NCI-H1092 treated with DMSO at 0.1 percent for 48 hours (cell line): Measurements from ENCODE around the gene PTOV1.

Experiments
- DNase-seq: peaks from one replicate; lab custom pipeline; 2025; lab: John Stamatoyannopoulos, UW

Gene PTOV1

DNA sequence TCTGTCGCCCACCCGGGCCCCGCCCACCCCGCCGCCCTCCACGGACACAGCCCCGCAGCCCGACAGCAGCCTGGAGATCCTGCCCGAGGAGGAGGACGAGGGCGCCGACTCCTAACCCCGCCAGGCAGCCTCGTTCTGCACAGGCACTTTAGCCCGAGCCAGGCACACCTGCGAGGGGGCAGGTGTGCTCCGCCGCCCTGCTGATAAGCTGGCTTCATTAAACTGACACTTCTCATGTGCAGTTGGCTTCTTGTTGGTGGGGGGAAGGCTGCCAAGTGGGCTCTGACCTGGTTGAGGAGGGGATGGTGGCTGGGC is 37.5 kb downstream of the PTOV1 start:
- no peak for DNase-seq

DNA sequence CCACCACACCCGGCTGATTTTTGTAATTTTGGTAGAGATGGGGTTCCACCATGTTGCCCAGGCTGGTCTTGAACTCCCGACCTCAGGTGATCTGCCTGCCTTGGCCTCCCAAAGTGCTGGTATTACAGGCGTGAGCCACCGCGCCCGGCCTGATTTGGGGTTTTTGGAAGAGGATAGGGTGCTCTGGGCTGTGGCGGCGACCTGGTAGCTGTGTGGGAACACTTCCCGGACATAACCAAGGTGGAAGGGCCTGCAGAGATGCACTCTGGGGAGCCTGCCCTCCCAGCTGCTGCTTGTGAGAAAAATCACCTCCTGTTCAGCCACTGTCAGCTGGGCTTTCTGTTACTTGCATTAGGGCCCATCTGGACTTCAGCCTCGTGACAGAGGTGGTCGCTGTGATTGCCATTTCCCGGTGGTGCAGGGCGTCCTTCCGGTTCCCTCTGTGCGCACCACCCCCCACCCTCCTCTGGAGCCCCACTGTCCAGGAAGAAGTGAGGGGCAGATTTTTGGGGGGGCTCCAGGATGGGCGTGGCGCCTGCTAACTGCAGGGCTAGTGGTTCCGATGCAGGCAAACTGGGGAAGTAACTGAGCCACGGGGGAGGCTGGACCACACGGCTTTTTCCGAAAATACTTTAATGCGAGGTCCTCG is 38.2 kb downstream of the PTOV1 start:
- no peak for DNase-seq

DNA sequence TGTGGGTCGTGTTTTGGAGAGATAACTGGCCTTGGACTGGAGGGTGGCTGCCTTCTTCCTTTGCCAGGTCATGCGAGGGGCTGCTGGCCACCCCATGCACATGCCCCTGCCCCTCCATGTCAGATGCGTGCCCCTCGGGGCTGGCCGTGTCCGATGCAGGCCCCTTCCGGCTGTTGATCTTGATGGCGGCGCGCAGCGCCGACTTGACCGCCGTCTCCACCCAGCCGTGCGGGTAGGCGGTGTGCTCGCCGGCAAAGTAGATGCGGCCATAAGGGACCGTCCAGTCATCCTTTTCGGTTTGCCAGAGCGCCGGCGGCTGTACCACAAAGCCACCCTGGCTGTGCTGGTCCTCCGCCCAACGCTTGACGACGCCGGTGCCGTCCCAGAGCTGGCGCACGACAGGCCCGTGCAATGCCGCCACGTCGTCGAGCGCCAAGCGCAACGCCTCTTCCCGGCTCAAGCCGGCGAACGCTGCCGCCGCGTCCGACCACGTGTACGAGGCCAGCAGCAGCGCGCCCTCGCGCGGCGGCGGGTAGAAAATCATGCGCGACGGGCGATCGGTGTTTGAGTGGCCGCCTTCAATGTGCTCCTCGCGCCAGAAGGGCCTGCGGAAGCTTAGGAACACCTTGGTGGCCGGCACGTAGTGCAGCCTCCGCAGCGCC is 38.9 kb downstream of the PTOV1 start:
- DNase-seq, result peak; percentile 51

DNA sequence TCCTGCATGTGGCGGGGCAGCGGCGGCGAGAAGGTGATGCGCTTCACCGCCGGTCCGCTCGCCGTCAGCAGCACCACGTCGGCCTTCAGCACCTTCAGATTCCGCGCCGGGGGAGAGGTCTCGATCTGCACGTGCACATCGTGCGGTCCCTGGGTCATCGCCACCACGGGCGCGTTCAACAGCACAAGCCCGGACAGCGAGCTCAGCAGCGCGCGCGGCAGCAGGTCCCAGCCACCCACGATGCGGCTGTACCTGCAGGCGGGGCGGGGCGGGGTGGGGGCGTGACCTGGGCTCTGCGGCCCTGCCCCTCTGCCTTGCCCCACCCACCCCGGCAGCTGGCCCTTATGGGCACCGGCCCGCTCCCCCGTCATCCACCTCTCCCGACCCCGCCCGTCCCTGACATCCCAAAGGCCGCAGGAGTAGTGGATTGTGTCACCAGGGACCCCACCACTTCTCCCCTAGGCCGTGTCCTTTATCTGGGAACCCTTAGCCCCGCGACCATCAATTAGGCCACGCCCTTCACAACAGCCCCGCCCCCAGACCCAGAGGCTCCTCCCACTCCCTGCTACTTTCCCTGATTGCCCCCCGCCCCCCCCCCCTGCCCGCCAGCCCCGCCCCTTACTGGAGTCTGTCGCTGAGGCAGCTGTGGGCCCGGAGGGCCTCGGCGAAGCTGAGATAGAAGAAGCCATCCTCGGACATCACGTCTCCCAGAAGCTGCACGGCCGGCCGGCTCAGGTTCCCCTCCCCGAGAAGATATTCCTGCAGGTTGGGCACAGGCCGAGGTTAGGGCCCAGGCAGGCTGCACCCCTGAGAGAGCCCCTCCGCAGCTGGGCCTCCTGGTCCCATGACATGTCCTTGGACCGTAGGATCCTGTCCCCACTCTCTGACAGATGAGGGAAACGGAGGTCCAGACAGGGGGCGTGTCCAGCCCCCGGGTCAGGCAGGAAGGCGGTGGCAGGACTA is 39.7 kb downstream of the PTOV1 start:
- DNase-seq, result peak; percentile 35

DNA sequence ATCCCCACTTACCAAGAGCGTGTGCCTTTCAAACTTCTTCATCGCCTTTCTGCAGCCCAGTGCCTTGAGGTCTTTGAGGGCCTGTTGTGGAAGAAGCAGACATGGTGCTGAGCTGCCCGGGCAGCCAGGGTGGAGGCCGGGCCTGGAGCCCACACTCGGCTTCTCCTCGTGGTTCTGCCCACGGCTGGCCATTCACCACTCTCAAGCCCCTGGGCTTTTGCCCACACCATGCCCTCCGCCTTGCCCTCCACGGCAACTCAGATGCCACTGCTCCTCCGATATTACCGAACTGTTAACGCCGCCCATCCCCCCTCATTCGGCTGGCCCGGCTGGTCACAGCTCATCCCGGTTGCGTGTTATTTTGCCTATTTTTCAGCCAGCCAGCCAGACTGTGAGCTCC is 40.4 kb downstream of the PTOV1 start:
- no peak for DNase-seq

DNA sequence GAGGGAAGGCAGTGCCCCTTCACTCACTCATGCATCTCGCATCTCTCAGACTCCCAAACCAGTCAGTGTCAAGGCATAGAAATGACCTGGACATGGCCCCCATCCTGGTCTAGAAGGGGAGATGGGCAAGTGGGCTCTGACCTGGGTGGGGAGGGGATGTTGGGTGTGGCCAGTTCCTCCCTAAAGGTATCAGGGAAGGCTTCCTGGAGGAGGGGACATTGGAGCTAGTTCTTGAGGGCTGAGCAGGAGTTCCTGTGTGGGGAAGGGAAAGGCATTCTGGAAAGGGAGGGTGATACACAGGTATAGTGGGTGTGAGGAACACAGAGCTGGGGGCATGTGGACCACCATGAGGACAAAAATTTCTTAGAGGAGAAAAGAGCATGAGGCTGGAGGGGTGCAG is 41.8 kb downstream of the PTOV1 start:
- DNase-seq, result no peak

DNA sequence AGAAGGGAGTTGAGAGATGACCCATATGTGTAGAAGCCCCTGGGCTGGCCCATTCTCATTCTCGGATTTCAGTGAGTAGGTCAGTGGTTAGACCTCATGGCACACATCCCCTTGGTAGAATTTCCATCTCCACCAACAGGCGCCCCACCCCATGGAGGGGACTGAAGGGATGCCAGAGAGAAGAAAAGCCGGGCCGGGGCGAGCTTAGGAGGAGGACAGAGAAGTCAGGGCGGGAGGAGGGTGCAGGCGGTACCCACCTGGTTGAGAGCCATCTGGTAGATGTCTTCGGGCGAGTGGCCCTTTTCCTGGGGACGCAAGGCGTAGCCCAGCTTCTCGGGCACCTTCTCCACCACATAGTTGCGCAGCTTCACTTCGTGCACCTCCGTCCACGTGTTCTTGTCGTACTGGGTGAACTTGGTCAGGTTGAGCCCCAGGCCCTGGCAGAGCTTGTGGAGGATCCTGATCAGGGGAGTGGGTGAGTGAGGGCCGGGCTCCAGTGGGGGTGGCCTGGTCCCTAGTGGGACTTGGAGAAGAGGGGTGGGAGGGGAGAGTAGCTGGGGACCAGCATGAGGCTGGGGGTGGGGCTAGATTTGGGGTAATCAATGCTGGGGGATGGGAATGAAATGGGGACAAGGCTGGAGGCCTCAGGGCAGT is 43.2 kb downstream of the PTOV1 start:
- no peak for DNase-seq

DNA sequence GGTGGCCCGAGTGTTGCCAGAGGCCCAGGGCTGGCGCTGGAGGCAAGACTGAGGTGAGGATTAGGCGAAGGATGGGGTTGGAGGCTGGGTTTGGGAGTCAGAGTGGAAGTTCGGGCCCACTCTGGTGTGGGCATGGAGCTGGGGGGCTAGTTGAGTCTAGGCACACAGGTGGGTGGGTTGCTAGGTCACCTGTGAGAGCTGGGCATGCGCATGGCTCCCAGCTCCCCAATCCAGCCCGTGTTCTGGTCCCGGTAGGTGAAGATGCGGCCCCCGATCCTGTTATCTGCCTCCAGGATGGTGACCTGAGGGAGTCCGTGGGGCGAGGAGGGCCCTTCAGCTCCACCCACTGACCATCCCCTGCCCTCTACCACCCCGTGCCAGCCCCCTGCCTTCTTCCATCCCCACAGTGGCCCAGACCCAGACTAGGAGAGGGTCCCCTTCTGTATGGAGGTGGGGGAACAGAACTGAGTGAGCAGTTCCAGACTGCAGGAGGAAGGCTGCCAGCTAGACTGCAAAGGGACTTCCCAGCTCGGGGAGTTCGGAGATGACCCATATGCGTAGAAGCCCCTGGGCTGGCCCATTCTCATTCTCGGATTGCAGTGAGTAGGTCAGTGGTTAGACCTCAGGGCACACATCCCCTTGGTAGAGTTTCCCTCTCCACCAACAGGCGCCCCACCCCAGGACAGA is 44.1 kb downstream of the PTOV1 start:
- no peak for DNase-seq

DNA sequence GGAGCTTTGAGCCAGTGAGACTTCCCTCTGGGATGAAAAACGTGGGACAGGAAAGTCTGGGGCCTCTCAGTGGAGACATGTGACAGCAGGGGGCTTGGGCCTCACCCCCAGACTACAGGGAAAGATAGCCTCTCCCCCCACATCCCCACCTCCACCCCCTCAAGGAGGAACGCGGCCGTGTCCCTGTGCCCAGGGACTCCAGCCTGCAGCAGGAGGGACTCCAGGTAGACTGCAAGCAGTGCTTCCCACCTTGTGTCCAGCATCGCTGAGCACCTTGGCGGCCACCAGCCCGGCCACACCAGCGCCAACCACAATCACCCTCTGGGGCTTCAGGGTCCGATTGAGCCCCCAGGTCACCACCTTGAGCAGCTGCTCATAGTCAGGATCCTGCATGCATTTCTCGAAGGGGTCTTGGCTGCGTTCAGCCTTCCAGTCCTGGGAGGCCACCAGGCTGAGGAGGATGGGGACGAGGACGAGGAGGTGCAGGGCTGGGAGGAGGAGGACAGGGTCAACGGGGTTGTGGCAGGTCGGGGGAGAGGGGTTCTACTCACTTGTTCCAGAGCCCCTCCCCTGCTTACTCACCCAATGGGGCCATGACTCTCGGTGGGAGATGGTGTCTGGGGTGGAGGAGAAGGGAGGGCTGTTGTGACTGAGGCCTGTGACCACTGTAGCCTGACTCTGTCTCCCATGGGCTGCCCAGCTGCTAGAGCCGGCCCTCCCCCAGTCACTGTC is 44.8 kb downstream of the PTOV1 start:
- no peak for DNase-seq

DNA sequence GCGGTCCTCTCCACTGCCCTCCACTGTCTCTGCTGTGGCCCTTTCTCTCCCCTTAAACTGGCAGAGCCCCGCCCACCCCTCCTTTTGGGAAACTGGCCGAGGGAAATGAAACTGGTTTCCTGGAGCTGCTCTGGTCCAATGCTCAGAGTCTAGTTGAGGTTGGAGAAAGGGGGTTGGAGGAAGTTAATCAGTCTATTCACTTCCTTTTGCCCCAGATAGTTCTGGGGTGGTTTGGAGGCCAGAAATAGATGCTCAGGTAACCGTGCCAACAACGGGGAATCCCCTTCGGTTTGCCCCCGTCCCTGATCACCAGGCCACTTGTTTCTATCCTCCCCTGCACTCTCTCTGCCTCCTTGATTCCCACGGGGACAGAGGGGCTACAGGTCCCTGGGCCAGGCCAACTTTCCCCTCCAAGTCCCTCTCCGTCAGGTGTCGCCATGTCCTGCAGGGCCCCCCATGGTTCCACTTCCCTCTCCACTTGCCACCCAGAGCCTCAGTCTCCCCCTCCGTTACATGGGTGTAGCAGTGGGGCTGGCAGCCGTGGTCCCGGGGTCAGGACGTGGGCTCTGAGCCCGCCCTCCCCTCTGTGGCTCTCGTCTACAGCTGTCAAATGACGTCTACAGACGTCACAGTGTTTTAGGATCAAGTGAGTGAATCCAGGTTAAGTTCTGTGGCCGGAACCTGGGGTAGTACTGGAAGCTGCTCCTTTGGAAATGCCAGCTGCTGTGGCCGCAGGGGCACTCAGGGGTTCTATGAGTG is 46.1 kb downstream of the PTOV1 start, which contains the start of gene IL4I1:
TSS of gene IL4I1 (minus strand) at position 25 of the 759 bp plus-strand sequence. CDS start 727 bp downstream, outside the sequence.
- DNase-seq, result no peak

DNA sequence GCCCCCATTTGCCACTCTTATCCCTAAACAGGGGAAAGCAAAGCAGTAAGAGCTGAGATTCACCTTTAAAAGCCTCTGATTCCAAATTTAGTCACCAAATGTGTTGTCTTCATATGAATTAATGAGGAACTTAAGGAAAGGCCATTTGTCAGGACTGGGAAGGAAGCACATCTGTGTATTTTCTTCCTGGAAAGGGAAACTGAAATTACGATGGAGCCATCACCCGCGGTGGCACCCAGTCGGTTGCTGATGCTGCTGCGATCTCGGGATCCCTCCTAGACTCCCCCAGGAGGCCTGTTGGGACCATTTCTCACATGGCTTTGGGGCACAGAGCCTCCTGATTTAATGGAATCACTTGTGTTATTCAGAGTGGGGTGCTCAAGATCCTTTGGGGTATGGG is 53.2 kb downstream of the PTOV1 start:
- no peak for DNase-seq

DNA sequence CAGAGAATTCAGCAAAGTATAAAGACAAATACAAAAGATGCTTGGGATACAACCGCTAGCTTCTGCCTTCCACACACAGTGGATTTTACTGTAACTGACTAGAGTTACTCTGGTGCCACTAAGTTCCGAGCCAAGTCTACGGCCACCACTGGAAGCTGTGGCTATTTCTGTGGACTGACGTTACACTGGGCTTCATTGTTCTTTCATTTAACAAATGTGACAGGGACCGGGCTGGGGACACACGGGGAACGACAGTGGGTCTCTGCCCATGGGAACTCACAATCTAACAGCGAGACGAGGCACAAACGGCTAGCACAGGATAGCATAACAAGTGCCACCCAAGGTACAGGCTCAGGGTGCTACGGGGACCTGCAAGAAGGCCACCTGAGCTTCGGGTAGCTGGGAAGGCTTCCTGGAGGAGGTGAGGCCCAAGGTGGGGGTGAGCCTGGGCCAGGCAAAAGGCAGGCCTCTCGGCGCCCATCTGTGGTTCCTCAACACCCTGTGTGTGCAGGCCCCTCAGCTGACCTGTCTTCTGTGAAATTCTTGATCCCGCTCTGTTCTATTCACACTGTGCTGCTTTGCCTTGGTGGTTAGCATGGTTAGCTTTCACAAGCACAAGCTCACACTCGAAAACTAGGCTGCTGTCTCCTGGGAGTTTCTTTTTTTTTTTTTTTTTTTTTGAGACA is 56.1 kb downstream of the PTOV1 start:
- no peak for DNase-seq

DNA sequence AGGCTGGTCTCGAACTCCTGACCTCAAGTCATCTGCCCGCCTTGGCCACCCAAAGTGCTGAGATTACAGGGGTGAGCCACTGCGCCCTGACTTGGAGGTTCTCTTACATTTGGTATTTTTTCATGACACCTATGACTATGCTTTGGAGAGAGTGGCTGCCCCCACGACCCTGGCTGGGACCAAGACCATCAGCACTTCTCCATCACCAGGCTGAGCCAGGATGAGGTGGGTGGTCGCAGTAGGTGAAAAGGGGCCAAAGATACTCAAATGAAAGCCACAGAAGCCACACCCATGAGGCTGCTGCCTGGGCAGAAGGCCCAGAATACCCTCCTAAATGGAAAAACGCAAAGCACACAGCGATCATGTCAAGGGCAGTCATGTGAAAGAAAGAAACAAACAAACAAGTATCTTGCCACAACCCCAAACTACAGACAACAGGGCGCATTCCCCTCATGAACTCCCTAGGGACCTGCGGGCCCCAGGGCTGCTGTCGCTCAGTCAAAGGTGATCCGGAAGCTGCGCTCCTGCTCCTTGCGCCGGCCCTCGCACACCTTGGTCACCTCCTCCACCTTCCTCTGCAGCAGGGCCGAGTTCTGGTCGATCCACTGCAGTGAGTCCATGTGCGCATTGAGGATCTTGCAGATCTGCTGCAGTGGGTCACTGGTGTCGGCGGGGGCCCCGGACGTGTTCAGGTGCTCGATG is 56.9 kb downstream of the PTOV1 start:
- no peak for DNase-seq

DNA sequence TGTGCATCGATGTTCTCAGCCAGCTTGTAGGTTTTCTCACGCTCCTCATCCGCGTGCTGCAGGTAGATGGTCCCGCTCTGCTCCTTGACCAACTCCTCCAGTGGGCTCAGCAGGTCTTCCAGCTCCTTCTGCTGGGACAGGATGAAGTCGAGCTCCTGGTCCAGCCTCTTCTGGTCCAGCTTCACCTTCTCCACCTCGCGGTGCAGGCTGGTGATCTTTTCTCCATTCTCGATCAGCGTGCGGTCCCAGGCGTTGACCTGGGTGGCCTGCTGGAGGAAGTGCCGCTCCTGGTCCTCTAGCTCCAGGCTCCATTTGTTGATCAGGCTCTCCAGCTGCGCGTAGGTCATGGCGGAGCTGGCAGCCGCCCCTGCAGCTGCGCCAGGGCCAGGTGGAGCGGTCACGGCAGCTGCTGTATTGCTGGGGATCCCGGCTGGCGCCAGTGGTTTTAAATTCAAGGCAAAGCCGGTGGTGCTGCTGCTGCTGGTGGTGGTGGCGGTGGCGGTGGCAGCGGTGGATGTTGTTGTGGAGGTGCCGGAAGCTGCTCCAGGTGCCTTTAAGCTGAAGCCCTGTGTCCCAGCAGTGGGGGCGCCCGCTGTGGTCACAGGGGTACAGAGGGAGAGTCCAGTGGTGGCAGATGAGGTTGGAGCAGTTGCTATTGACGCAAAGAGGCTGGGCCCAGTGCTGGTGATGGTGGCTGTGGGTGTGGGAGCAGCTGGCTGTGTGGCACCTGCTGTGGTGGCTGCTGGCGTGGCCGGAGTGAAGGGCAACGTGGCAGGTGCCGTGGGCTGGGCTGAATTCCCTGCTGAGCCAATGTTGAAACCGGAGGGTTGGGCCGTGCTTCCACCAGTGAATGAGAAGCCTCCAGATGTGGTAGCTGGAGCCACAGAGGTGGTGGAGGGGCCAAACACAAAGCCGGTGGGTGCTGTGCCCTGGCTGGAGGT is 57.8 kb downstream of the PTOV1 start:
- no peak for DNase-seq

DNA sequence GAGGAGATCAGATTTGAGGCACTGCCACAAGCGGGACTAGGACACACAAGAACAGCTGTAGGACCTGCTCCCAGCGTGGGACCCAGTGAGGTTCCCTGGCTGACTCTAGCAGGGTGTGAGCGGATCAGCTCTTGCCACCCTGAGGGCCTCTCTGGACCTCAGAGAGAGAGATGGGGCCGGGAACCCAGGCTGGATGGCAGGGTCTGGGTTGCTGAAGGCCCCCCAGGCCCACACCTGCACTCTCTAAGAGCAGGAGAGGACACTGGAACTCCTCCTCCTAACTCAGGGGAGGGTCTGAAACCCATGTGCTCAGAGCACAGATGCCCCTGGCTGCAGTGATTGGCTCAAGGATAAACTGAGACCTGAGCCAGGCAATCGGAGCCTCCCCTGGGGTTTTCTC is 59.2 kb downstream of the PTOV1 start:
- DNase-seq, result no peak
